GM12892 (cell line): ENCODE results near the gene RANBP17.

ENCODE experiments used
- POLR2A ChIP-seq: IDR thresholded peaks from 2 replicates; pipeline ENCODE4 v1.6.1; 2011; ENCODE audit warnings: low read depth, low read length, control low read depth
- POLR2AphosphoS5 ChIP-seq: IDR thresholded peaks from 2 replicates; pipeline ENCODE4 v1.6.1; 2011; ENCODE audit warnings: low read depth, low read length, control low read depth
- TAF1 ChIP-seq: IDR thresholded peaks from 2 replicates; pipeline ENCODE4 v1.6.1; 2011; ENCODE audit warnings: low read depth, mild to moderate bottlenecking, control low read depth, low read length, borderline replicate concordance

DNA sequence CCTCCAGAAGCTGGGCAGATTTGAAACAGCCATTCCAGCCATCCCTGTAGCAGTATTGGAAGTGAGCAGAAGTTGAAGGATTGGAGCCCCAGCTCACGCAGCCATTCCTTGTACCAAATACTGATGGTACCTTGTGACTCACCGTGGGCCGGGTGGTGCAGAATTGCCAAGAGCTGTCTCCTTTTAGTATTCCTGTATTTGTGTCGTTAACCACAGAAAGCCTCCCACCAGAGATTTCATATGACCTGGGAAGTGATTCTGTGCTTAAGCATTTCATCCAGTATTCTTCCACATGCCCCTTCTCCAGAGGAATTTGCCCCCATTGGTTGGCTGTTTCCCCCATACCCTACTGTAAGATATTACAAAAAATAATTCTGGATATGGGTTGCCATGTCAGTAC, 429.6 kb downstream of the RANBP17 start:
- TF ChIP-seq POLR2AphosphoS5 = no peak
- no peak for TF ChIP-seq TAF1
- TF ChIP-seq POLR2A = no peak
